ENCODE measurements around the gene FBXO3. TPM values are rescaled to one million over a fixed set of nuclear protein-coding genes. Genes with fewer than 3 reads are reported as not detected.

FBXO3 gene
- polyA plus RNA-seq, 10 donors = 21.8 to 33.2 (median 29.3) TPM

- no peak for DNase-seq
Observed at GRCh38 chr11:33703234-33703633, 71.1 kb downstream of the FBXO3 start.

- DNase-seq = peak; percentile 57 to 83 (median 69)
Observed at GRCh38 chr11:33701302-33702230, 72.8 kb downstream of the FBXO3 start.

- DNase-seq = peak; percentile 97 to 99 (median 98)
Observed at GRCh38 chr11:33700502-33701271, 73.6 kb downstream of the FBXO3 start, which contains the start of gene C11orf91. Gene C11orf91 (minus strand): TSS chr11:33700826. CDS start chr11:33700740, 86 bp downstream.

- DNase-seq = peak in 1 of 3 donors; percentile 75
Observed at GRCh38 chr11:33700063-33700501, 74.2 kb downstream of the FBXO3 start.

- DNase-seq = no peak
Observed at GRCh38 chr11:33699515-33700062, 74.7 kb downstream of the FBXO3 start.

GRCh38 chr11:33698921-33699320, 75.4 kb downstream of the FBXO3 start:
- no peak for DNase-seq

GRCh38 chr11:33697997-33698396, 76.3 kb downstream of the FBXO3 start:
- no peak for DNase-seq

GRCh38 chr11:33696931-33697638, 77.2 kb downstream of the FBXO3 start:
- no peak for DNase-seq

- no peak for DNase-seq
Observed at GRCh38 chr11:33696411-33696810, 77.9 kb downstream of the FBXO3 start.

- no peak for DNase-seq
Observed at GRCh38 chr11:33695051-33695566, 79.2 kb downstream of the FBXO3 start.

GRCh38 chr11:33694346-33695050, 79.8 kb downstream of the FBXO3 start:
- DNase-seq = no peak

GRCh38 chr11:33692541-33692940, 81.8 kb downstream of the FBXO3 start:
- DNase-seq = no peak

- peak; percentile 78 to 93 (median 84) for DNase-seq
Observed at GRCh38 chr11:33692013-33692504, 82.3 kb downstream of the FBXO3 start.

GRCh38 chr11:33691066-33691864, 83.1 kb downstream of the FBXO3 start:
- no peak for DNase-seq

Other genes with a start within 250 kb of the FBXO3 start
- gene C11orf91, start 73.7 kb downstream of the FBXO3 start, polyA plus RNA-seq (ENCODE audit: insufficient read length in 10 of 10) = not detected
- 100 to 1,000 TPM in 9 of 10 donors, 10 to 100 TPM in 1; 90.7 to 137 (median 114) TPM for gene CD59, start 38.1 kb downstream of the FBXO3 start, polyA plus RNA-seq (ENCODE audit: insufficient read length in 10 of 10)
- 10 to 100 TPM; 13.6 to 20.3 (median 17.8) TPM for gene LMO2, start 117.6 kb upstream of the FBXO3 start, polyA plus RNA-seq (ENCODE audit: insufficient read length in 10 of 10)